Psoas muscle (tissue), 8 donors: Measurements from ENCODE around the gene MGAT2. TPM values are rescaled to one million over a fixed set of nuclear protein-coding genes. Genes with fewer than 3 reads are reported as not detected.

Source experiments
- ATAC-seq, 4 donors: fragments of 200-7000 bp; cut with Tn5 transposase; one replicate each; pipeline ENCODE4 v1.9.1; 2020; ENCODE audit warnings: moderate library complexity in 3 of 4, mild to moderate bottlenecking in 2 of 4
- DNase-seq, 2 donors: peaks; one replicate each; pipeline ENCODE4 v3.0.0-alpha.2; 2020
- H3K27ac ChIP-seq: fragments of 200-600 bp; one replicate; pipeline ENCODE4 v1.8.0; 2022
- H3K27me3 ChIP-seq, 3 donors: fragments of 200-600 bp in 1 of 3; one replicate each; pipeline versions ENCODE4 v1.6.1 to v1.8.0; 2013 to 2022; ENCODE audit warnings: low read length in 2 of 3, mild to moderate bottlenecking in 2 of 3, moderate library complexity in 1 of 3; ENCODE audit not compliant: insufficient read depth in 3 of 3
- H3K36me3 ChIP-seq, 2 donors: fragments of 200-600 bp in 1 of 2; one replicate each; pipeline versions ENCODE4 v1.6.1 to v1.8.0; 2013 to 2022; ENCODE audit warnings: low read depth in 1 of 2, mild to moderate bottlenecking in 1 of 2, moderate library complexity in 1 of 2; ENCODE audit not compliant: insufficient read depth in 1 of 2
- H3K4me1 ChIP-seq: fragments of 200-600 bp; one replicate; pipeline ENCODE4 v1.8.0; 2022
- H3K4me3 ChIP-seq: fragments of 200-600 bp; one replicate; pipeline ENCODE4 v1.8.0; 2022; ENCODE audit warnings: mild to moderate bottlenecking
- H3K9me3 ChIP-seq: fragments of 200-600 bp; one replicate; pipeline ENCODE4 v1.8.0; 2022
- WGBS, 3 donors: extraction: QIAGEN DNeasy Blood & Tissue Kit; methylation state at CpG; one replicate each; pipeline versions ENCODE4 v1.1.6 to v1.1.7; 2013; 5-methylcytosine and 5-hydroxymethylcytosine counted together
- intact Hi-C, 2 donors: fragments of 100-400 bp; cut with DNase I; formaldehyde crosslinking; loops; one replicate each; pipeline versions ENCODE4 v1.11.0 to v1.14.2; 2022
- polyA plus RNA-seq, 3 donors: library from polyadenylated mRNA; stranded (reverse); fragments of 200-250 nt; gene quantifications; one replicate each; pipeline ENCODE4 v1.2.3, GENCODE V29; 2013
- total RNA-seq, 4 donors: library from RNA; stranded (reverse); fragmentation: NEBNext Ultra II Directional in 2 of 4; extraction: Animal tissue kit (Norgen Biotek cat#: 25700) in 2 of 4; gene quantifications; one replicate each; pipeline versions ENCODE4 v1.2.1 to v1.2.4, GENCODE V29; 2021 to 2023
- TF ChIP-seq, protein P1 (sequence below): fragments of 200-600 bp; IDR thresholded peaks from one replicate; pipeline ENCODE4 v1.8.0; 2022; ENCODE audit warnings: antibody characterized with exemption
- donor health status: healthy with polysubstance abuse.
- donor health status: DM: no; HTN: no; CAD: no; lungs with moderate emphysema.
- donor health status: Bipolar disorder and iron deficiency.
- donor health status: healthy.
- donor health status: DM: yes; HTN: yes; CAD: no.
- donor health status: DM: no; HTN: no; CAD: no.
- donor health status: DM: no; HTN: no; CAD: no.
- donor health status: DM: yes; HTN: yes; CAD: no.

Gene MGAT2
- total and polyA plus RNA-seq, 7 donors, result 5.5 to 12.4 (median 9.6) TPM

DNA sequence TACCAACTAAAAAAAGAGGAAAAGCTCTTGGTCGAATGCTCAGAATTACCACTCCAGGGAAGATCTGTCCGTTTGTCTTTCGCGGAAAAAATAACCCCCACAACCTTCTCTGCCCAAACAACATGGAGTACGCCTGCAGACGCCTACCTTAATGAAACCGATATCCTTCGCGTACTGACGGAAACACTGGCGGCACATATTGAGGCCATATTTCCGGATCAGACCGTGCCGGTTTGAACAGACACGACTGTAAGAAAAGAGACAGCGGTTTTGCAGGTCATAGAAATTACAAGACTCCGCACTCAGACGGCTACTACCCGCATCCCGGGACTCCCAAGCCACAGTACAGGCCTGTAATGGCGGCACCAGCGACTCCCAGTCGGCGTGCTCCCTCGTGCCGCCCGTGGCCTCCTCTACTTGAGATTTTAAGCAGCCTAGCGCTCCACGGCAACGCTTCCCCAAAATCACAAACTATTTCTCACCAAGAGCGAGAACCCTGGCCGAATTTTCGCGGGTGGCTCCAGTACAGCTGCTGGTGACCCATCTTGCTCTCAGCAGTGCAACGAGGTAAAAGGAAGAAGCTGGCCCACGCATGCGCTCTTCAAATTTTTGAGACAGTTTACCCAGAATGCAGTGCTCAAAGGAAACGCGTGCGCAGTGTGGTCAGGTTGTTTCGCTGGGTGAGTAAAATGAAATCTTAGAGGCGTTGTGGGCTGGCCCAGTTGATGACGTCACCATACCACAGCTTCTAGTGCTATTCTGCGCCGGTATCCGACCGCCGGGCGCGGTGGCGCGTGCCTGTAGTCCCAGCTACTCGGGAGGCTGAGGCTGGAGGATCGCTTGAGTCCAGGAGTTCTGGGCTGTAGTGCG lies 34.6 kb upstream of the MGAT2 start, which contains the start of gene RPS29:
TSS of gene RPS29 (minus strand) at position 578 of the 870 bp plus-strand sequence. CDS start at position 544, 34 bp downstream.
- ATAC-seq, result peak; percentile 95 to 97 (median 96)
- Histone ChIP-seq H3K36me3 (peaks cover 7 to 34% of the 10 kb centered on the region in 2 donors), H3K4me1 (peaks cover 20% of the 10 kb centered on the region), H3K4me3 (peak within 1 kb of the TSS; percentile 72), H3K27me3 (no peaks in the 10 kb centered on the region), H3K27ac (peak within 1 kb of the TSS; percentile 90), H3K9me3 (no peaks in the 10 kb centered on the region)
- 0% methylated on average over 50 to 54 of the region's 55 CpGs for whole genome bisulfite sequencing, 3 donors
- TF ChIP-seq, protein P1, sequence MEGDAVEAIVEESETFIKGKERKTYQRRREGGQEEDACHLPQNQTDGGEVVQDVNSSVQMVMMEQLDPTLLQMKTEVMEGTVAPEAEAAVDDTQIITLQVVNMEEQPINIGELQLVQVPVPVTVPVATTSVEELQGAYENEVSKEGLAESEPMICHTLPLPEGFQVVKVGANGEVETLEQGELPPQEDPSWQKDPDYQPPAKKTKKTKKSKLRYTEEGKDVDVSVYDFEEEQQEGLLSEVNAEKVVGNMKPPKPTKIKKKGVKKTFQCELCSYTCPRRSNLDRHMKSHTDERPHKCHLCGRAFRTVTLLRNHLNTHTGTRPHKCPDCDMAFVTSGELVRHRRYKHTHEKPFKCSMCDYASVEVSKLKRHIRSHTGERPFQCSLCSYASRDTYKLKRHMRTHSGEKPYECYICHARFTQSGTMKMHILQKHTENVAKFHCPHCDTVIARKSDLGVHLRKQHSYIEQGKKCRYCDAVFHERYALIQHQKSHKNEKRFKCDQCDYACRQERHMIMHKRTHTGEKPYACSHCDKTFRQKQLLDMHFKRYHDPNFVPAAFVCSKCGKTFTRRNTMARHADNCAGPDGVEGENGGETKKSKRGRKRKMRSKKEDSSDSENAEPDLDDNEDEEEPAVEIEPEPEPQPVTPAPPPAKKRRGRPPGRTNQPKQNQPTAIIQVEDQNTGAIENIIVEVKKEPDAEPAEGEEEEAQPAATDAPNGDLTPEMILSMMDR, result no peak
- DNase-seq, result peak; percentile 97 to 99
- intact Hi-C loops, result loop anchor here in 1 of 2 donors (5.0 kb wide), 1 partner anchor 36 kb away; the partner anchor contains the start of genes MGAT2 and RPL36AL

DNA sequence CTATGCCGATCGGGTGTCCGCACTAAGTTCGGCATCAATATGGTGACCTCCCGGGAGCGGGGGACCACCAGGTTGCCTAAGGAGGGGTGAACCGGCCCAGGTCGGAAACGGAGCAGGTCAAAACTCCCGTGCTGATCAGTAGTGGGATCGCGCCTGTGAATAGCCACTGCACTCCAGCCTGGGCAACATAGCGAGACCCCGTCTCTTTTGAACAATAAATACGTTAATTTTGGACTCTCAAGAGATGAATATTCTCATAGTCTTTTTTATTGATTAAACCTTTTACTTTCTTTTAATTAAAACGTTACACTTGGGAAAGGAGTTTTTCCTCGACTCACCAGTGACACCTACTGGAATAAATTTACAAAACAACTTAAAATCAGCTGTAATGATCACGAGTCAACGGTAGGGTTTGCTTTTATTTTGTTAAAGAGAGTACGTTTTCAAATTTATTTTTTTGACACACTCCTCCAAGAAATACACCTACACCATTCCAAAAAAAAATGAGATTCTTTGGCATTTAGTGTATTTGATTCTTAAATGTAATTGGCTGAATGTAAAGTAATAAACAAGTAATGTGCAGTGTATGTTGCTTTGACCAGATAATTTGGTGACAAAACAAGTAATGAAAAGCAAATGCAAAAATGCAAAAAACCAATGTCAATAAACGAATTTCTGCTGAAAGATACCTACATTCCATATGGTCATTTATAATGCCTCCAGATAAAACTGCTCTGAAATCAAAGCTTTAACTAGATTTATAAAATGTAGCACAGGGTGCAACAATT lies 33.7 kb upstream of the MGAT2 start:
- Histone ChIP-seq H3K27me3 (no peaks in the 10 kb centered on the region), H3K9me3 (no peaks in the 10 kb centered on the region), H3K4me3 (peak overlapping the region; percentile 72), H3K36me3 (peaks cover 7 to 31% of the 10 kb centered on the region in 2 donors), H3K4me1 (peaks cover 14% of the 10 kb centered on the region), H3K27ac (peak overlapping the region; percentile 90)
- ATAC-seq, result peak; percentile 29 to 60 (median 45)
- 2 to 3% (median 2%) methylated on average over 9 to 11 of the region's 21 CpGs for WGBS, 3 donors
- intact Hi-C loops, result loop anchor here in 1 of 2 donors (5.0 kb wide), 1 partner anchor 35 kb away; the partner anchor contains the start of genes MGAT2 and RPL36AL
- DNase-seq, result peak in 1 of 2 donors; percentile 25
- TF ChIP-seq, protein P1, result peak; percentile 84

DNA sequence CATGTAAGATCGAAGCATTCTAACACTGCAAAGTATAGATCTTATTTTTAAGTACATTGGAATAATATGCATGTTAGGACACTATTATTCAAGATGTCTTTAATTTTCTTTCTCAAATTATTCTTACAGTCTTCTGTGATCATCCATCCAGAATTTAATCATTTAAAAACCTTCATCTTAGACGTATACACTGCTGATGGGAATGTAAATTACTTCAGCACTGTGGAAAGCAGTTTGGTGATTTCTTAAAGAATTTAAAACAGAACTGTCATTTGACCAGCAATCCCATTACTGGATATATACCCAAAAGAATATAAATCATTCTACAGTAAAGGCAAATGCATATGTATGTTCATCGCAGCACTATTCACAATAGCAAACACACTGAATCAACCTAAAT lies 31.2 kb upstream of the MGAT2 start:
- Histone ChIP-seq H3K27me3 (no peaks in the 10 kb centered on the region), H3K36me3 (peaks cover 0 to 6% of the 10 kb centered on the region in 2 donors), H3K9me3 (no peaks in the 10 kb centered on the region), H3K4me3 (no peak overlapping the region), H3K27ac (no peak overlapping the region), H3K4me1 (peaks cover 4% of the 10 kb centered on the region)
- ATAC-seq (no peak), DNase-seq (no peak)
- TF ChIP-seq, protein P1, result no peak
- intact Hi-C loops, result loop anchor here in 1 of 2 donors (5.0 kb wide), 1 partner anchor 33 kb away; the partner anchor contains the start of genes MGAT2 and RPL36AL
- 87 to 93% (median 88%) methylated on average over 3 of the region's 3 CpGs for whole genome bisulfite sequencing, 3 donors

DNA sequence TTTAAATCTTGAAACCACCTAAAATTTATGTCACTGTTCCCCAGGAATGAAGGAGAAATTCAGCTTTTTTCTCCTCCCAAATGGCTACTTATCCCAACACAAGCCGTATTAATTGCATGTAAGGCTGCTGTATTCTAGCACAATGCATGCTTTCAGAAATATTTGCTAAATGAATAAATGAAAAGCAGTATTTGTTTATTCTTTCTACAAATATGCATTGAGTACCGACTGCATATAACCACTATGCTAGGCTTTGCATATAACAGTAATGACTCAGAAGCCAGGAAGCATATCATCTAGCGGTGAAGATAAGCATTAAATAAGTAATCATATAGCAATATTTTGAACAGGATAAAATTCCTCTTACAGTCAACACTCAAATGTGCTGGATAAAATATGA lies 27.6 kb upstream of the MGAT2 start:
- H3K4me1 ChIP-seq, result no peaks in the 10 kb centered on the region
- TF ChIP-seq, protein P1, result no peak
- no peaks in the 10 kb centered on the region for H3K27me3 ChIP-seq
- WGBS, 3 donors, result 89 to 96% (median 91%) methylated on average over 3 of the region's 3 CpGs
- no peak overlapping the region for H3K4me3 ChIP-seq
- intact Hi-C loops, result no loop called here
- no peak overlapping the region for H3K27ac ChIP-seq
- ATAC-seq (no peak), DNase-seq (no peak)
- H3K36me3 ChIP-seq, result no peaks in the 10 kb centered on the region
- H3K9me3 ChIP-seq, result no peaks in the 10 kb centered on the region
